Measurements from ENCODE around the gene TUG1.

Gene TUG1

GRCh38 chr22:31019191-31019930, 50.3 kb downstream of the TUG1 start:
- Histone ChIP-seq H3K4me3 (ENCODE audit: low read length) (no peak overlapping the region), H3K36me3 (ENCODE audit: control insufficient read depth, insufficient read depth, low read length, severe bottlenecking) (no peaks in the 10 kb centered on the region), H3K9ac (ENCODE audit: low read length) (no peak overlapping the region), H3K9me3 (ENCODE audit: control insufficient read depth, low read length) (no peaks in the 10 kb centered on the region), H3K27me3 (replicated peaks; ENCODE audit: control insufficient read depth, insufficient read depth, low read length) (peaks cover 13% of the 10 kb centered on the region), H3K4me1 (ENCODE audit: control insufficient read depth, insufficient read depth, low read length) (no peaks in the 10 kb centered on the region)
- DNase-seq (ENCODE audit: low read depth): no peak

- Histone ChIP-seq H3K9me3 (ENCODE audit: control insufficient read depth, low read length) (no peaks in the 10 kb centered on the region), H3K9ac (ENCODE audit: low read length) (no peak overlapping the region), H3K4me3 (ENCODE audit: low read length) (no peak overlapping the region), H3K4me1 (ENCODE audit: control insufficient read depth, insufficient read depth, low read length) (no peaks in the 10 kb centered on the region), H3K36me3 (ENCODE audit: control insufficient read depth, insufficient read depth, low read length, severe bottlenecking) (no peaks in the 10 kb centered on the region), H3K27me3 (replicated peaks; ENCODE audit: control insufficient read depth, insufficient read depth, low read length) (peaks cover 3% of the 10 kb centered on the region)
- DNase-seq (ENCODE audit: low read depth): no peak
These were observed 51.3 kb downstream of the TUG1 start for GRCh38 chr22:31020334-31020733.

GRCh38 chr22:31022516-31022915, 53.5 kb downstream of the TUG1 start:
- H3K36me3 ChIP-seq (ENCODE audit: control insufficient read depth, insufficient read depth, low read length, severe bottlenecking): no peaks in the 10 kb centered on the region
- no peak for DNase-seq (ENCODE audit: low read depth)
- no peak overlapping the region for H3K4me3 ChIP-seq (ENCODE audit: low read length)
- no peak overlapping the region for H3K9ac ChIP-seq (ENCODE audit: low read length)
- no peaks in the 10 kb centered on the region for H3K4me1 ChIP-seq (ENCODE audit: control insufficient read depth, insufficient read depth, low read length)
- peaks cover 3% of the 10 kb centered on the region for H3K27me3 ChIP-seq (replicated peaks; ENCODE audit: control insufficient read depth, insufficient read depth, low read length)
- H3K9me3 ChIP-seq (ENCODE audit: control insufficient read depth, low read length): no peaks in the 10 kb centered on the region
